GM20431 (cell line): ENCODE measurements around the gene CCR7.

Source experiments
- in situ Hi-C: fragments of 300-500 bp; cut with MseI, MboI; formaldehyde crosslinking; loops from one replicate; pipeline ENCODE4 v1.15.0; 2020; ENCODE audit warnings: low sequenced_read_pairs; ENCODE audit not compliant: unreplicated experiment

Gene CCR7

DNA sequence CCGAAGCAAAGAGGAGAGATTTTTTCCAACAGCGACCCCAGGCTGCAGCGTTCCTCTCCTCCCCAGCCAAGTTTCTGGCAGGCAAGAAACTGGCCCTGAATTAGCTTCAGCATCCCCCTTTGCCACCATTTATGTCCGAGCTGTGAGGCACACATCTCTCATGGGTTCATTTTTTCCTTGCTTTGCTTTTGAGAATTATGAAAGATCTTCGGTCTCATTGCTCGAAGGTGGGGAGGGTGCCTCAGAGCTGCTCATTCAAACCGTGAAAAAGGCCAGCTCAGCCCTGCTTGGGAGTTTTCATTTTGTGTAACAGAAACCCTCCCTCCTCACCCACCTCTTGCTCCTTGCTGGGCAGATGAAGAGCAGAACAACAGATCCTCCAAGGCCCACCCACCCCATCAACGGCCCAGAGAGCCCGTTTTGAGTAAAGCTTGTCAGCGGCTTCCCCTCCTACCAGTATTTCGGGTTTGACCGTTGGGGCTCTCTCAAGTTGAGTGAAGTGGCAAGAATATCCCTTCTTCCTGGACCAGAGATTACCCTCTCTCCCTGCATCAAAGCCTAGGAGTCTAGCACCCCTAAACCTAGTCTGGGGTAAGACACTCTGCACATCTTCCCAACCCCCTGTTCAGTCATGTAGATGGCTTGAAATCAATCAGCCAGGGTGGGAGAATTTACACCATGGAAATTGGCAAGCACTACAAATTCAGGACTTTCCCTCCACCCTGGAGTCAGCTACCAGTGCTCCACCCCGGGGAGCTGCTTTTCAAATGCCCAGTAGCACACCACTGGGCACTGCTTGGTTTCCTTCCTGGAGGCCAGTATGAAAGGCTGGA lies 1.8 kb downstream of the CCR7 start:
- in situ Hi-C loops = no loop called here

GRCh38 chr17:40562838-40563219 lies 2.4 kb downstream of the CCR7 start:
- in situ Hi-C loops = no loop called here

DNA sequence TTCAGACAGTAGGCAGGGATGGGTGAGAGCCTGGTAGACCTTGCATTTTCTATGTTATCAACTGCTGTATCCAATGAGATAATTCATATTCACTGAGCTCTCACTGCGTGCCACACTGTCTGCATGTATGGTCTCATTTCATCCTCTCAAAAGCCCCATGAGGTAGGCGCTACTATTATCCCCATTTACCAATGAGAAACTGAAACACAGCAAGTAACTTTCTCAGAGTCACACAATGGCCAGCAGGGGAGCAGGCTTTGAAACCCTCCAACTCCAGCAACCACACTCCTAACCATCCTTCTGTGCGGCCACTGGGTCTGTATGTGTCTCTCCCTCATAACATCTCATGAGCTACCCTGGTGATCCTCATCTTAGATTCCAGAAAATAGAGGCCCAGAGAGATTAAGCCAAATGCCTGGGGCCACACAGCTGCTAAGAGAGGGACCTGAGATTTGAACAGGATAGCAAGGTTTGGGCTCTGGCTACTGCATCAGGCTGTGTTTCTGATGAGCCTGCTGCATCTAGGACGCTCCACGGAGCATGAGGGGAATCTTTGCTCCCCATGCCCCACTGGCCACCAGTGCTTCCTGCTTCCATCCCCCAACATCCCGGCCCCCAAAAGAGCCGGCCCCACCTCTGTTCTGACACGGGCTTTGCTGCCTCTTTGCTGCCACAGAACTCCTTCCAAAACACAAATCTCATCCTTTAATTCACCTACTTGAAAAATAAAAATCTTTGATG lies 3.2 kb downstream of the CCR7 start:
- in situ Hi-C loops = no loop called here

GRCh38 chr17:40561294-40561870 lies 3.9 kb downstream of the CCR7 start:
- in situ Hi-C loops = no loop called here

- in situ Hi-C loops = no loop called here
These were observed 4.5 kb downstream of the CCR7 start for GRCh38 chr17:40560592-40561293.

- in situ Hi-C loops = no loop called here
These were observed 5.2 kb downstream of the CCR7 start for GRCh38 chr17:40559954-40560591.

DNA sequence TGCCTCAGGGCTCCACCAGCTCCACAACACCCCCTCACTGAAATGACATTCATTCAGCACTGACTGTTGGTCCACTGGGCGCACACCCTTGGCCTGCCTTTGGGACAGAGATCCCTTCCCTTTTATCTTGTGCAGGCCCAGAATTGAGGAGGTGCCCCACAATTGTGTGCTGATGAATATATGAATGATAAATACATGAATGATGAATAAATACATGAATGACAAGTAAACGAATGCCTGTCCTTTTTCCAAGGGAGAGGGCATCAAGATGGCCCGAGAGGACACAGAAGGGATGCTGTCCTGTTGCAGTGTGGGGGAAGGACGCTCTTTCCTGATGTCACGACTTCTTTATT lies 5.7 kb downstream of the CCR7 start:
- in situ Hi-C loops = no loop called here

GRCh38 chr17:40558890-40559563 lies 6.2 kb downstream of the CCR7 start:
- in situ Hi-C loops = no loop called here

DNA sequence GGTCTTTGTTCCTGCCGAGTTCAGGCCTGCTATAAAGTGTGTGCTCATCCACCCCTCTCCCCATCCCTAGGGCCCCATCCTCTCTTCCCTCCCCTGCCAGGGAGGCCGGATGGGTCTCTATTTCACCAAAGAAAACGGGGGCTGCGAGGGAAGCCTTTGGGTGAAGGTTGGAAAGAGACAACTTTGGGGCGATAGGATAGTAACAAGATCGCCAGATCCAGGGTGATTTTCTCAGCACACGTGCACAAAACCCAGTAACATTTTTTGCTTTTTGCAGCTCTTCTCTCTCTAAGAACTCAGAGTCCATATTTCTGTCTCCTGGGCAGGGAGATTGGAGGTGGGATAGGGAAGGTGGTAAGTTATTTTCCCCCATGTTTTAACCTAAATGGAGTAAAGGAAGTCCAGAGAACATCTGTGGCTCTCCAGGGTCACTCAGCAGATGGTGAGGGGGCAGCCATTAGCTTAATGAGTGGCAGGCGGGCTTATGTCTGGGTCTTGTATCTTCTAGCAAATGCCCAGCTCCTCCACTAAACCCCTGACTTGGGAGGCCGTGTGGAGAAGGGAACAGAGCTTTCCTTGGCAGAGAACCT lies 6.9 kb downstream of the CCR7 start:
- in situ Hi-C loops = no loop called here

DNA sequence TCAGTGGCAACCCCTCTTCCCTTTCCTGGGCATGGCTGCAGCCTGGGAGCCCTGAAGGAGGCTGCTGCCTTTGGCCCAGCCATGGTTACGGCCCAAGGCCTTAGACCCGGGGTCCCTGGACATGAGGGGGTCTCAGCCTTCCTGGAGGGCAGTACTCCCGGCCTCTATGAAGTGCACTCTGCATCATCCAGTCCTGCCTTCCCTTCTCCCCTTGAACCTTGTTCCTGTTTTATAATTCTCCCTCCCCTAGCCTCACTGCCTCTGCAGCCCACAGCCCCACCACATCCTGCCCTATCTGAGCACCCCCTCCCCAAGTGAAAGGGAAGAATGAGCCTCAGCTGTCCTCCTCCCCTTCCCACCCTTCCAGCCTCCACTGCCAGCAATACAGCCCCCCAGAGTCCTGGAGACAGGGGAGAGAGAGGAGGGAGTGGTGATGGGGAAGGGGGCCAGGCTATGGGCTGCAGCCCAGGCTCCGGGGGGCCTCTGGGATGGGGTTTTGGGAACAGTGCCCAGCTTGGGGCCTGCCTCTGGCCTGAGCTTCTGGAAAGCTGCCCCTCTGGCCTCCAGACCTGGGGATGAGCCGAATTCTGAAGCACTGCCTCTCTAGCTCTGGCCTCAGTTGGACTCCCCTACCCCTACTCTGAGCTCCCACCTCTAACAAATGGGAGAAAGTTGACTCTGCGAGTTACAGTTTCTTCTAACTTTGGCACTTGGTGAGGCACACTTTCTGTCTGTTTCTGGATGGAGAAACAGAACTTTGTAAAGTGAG lies 7.6 kb downstream of the CCR7 start:
- in situ Hi-C loops = no loop called here

- in situ Hi-C loops = no loop called here
These were observed 8.3 kb downstream of the CCR7 start for GRCh38 chr17:40556884-40557414.

GRCh38 chr17:40556198-40556661 lies 9.0 kb downstream of the CCR7 start:
- in situ Hi-C loops = no loop called here

GRCh38 chr17:40555296-40556190 lies 9.7 kb downstream of the CCR7 start:
- in situ Hi-C loops = no loop called here

DNA sequence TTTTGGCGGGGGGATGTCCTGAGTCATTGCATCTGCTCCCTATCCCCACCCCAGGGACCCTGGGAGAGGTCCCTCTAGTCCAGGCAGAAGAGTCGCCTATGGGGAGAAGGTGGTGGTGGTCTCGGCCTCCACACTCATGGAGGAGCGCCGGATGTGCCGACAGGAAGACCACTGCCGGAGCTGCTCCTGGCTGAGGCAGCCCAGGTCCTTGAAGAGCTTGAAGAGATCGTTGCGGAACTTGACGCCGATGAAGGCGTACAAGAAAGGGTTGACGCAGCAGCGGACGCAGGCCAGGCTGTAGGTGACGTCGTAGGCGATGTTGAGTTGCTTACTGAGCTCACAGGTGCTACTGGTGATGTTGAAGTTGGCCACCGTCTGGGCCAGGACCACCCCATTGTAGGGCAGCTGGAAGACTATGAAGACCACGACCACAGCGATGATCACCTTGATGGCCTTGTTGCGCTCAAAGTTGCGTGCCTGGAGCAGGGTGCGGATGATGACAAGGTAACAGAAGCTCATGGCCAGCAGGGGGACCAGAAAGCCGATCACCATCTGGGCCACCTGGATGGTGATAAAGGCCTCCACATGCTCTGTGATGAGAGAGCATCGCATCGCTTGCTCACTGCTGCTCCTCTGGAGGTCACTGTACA lies 10.5 kb downstream of the CCR7 start:
- in situ Hi-C loops = no loop called here

- in situ Hi-C loops = no loop called here
These were observed 11.4 kb downstream of the CCR7 start for GRCh38 chr17:40553694-40554534.
